ENCODE data around the gene AGAP1. TPM values are rescaled to one million over a fixed set of nuclear protein-coding genes. Genes with fewer than 3 reads are reported as not detected.

Gene AGAP1
- total RNA-seq, 1 donor from 2014 or later = 3.8 TPM

GRCh38 chr2:235609746-235610145, 115.9 kb downstream of the AGAP1 start:
- no peak for DNase-seq
- H3K9me3 Mint-ChIP-seq = no peaks in the 10 kb centered on the region
- no peaks in the 10 kb centered on the region for H3K4me1 Mint-ChIP-seq
- H3K36me3 Mint-ChIP-seq (ENCODE audit: low read depth) = no peaks in the 10 kb centered on the region
- intact Hi-C loops (cut with micrococcal nuclease) = no loop called here
- H3K27me3 Mint-ChIP-seq = peaks cover 2% of the 10 kb centered on the region
- no peak overlapping the region for H3K27ac Mint-ChIP-seq
- no peak overlapping the region for H3K4me3 Mint-ChIP-seq

- H3K27ac Mint-ChIP-seq = no peak overlapping the region
- no peaks in the 10 kb centered on the region for H3K27me3 Mint-ChIP-seq
- intact Hi-C loops (cut with micrococcal nuclease) = no loop called here
- H3K9me3 Mint-ChIP-seq = no peaks in the 10 kb centered on the region
- no peaks in the 10 kb centered on the region for H3K4me1 Mint-ChIP-seq
- H3K36me3 Mint-ChIP-seq (ENCODE audit: low read depth) = no peaks in the 10 kb centered on the region
- DNase-seq = no peak
- no peak overlapping the region for H3K4me3 Mint-ChIP-seq
Measured at GRCh38 chr2:235610696-235611257, 116.9 kb downstream of the AGAP1 start.

- intact Hi-C loops (cut with micrococcal nuclease) = no loop called here
- Mint-ChIP-seq H3K4me1 (no peaks in the 10 kb centered on the region), H3K9me3 (no peaks in the 10 kb centered on the region), H3K4me3 (no peak overlapping the region), H3K27me3 (no peaks in the 10 kb centered on the region), H3K36me3 (ENCODE audit: low read depth) (no peaks in the 10 kb centered on the region), H3K27ac (no peak overlapping the region)
- DNase-seq = no peak
Measured at GRCh38 chr2:235611349-235611748, 117.5 kb downstream of the AGAP1 start.

- no peak overlapping the region for H3K4me3 Mint-ChIP-seq
- H3K27ac Mint-ChIP-seq = no peak overlapping the region
- no peaks in the 10 kb centered on the region for H3K9me3 Mint-ChIP-seq
- H3K4me1 Mint-ChIP-seq = no peaks in the 10 kb centered on the region
- H3K36me3 Mint-ChIP-seq (ENCODE audit: low read depth) = no peaks in the 10 kb centered on the region
- intact Hi-C loops (cut with micrococcal nuclease) = no loop called here
- no peaks in the 10 kb centered on the region for H3K27me3 Mint-ChIP-seq
- no peak for DNase-seq
Measured at GRCh38 chr2:235611756-235612155, 117.9 kb downstream of the AGAP1 start.

- intact Hi-C loops (cut with micrococcal nuclease) = no loop called here
- Mint-ChIP-seq H3K9me3 (no peaks in the 10 kb centered on the region), H3K27ac (no peak overlapping the region), H3K4me1 (no peaks in the 10 kb centered on the region), H3K36me3 (ENCODE audit: low read depth) (no peaks in the 10 kb centered on the region), H3K4me3 (no peak overlapping the region), H3K27me3 (no peaks in the 10 kb centered on the region)
- no peak for DNase-seq
Measured at GRCh38 chr2:235612181-235612950, 118.5 kb downstream of the AGAP1 start.

GRCh38 chr2:235613649-235614048, 119.8 kb downstream of the AGAP1 start:
- no peak for DNase-seq
- Mint-ChIP-seq H3K4me3 (no peak overlapping the region), H3K9me3 (no peaks in the 10 kb centered on the region), H3K4me1 (no peaks in the 10 kb centered on the region), H3K36me3 (ENCODE audit: low read depth) (no peaks in the 10 kb centered on the region), H3K27me3 (no peaks in the 10 kb centered on the region), H3K27ac (no peak overlapping the region)
- intact Hi-C loops (cut with micrococcal nuclease) = no loop called here

GRCh38 chr2:235614176-235614860, 120.5 kb downstream of the AGAP1 start:
- Mint-ChIP-seq H3K9me3 (no peaks in the 10 kb centered on the region), H3K36me3 (ENCODE audit: low read depth) (no peaks in the 10 kb centered on the region), H3K4me3 (no peak overlapping the region), H3K27me3 (no peaks in the 10 kb centered on the region), H3K27ac (no peak overlapping the region), H3K4me1 (no peaks in the 10 kb centered on the region)
- intact Hi-C loops (cut with micrococcal nuclease) = no loop called here
- no peak for DNase-seq

- no peak for DNase-seq
- H3K27ac Mint-ChIP-seq = no peak overlapping the region
- no peak overlapping the region for H3K4me3 Mint-ChIP-seq
- H3K9me3 Mint-ChIP-seq = no peaks in the 10 kb centered on the region
- no peaks in the 10 kb centered on the region for H3K36me3 Mint-ChIP-seq (ENCODE audit: low read depth)
- intact Hi-C loops (cut with micrococcal nuclease) = no loop called here
- no peaks in the 10 kb centered on the region for H3K27me3 Mint-ChIP-seq
- no peaks in the 10 kb centered on the region for H3K4me1 Mint-ChIP-seq
Measured at GRCh38 chr2:235614900-235615712, 121.3 kb downstream of the AGAP1 start.

- H3K4me3 Mint-ChIP-seq = no peak overlapping the region
- no peak overlapping the region for H3K27ac Mint-ChIP-seq
- intact Hi-C loops (cut with micrococcal nuclease) = no loop called here
- H3K36me3 Mint-ChIP-seq (ENCODE audit: low read depth) = no peaks in the 10 kb centered on the region
- H3K27me3 Mint-ChIP-seq = no peaks in the 10 kb centered on the region
- H3K4me1 Mint-ChIP-seq = no peaks in the 10 kb centered on the region
- H3K9me3 Mint-ChIP-seq = no peaks in the 10 kb centered on the region
- no peak for DNase-seq
Measured at GRCh38 chr2:235616885-235617284, 123.0 kb downstream of the AGAP1 start.

- H3K4me1 Mint-ChIP-seq = no peaks in the 10 kb centered on the region
- H3K4me3 Mint-ChIP-seq = no peak overlapping the region
- intact Hi-C loops (cut with micrococcal nuclease) = no loop called here
- no peaks in the 10 kb centered on the region for H3K36me3 Mint-ChIP-seq (ENCODE audit: low read depth)
- H3K27ac Mint-ChIP-seq = no peak overlapping the region
- DNase-seq = no peak
- no peaks in the 10 kb centered on the region for H3K9me3 Mint-ChIP-seq
- no peaks in the 10 kb centered on the region for H3K27me3 Mint-ChIP-seq
Measured at GRCh38 chr2:235618039-235618438, 124.2 kb downstream of the AGAP1 start.

- Mint-ChIP-seq H3K4me1 (no peaks in the 10 kb centered on the region), H3K27me3 (no peaks in the 10 kb centered on the region), H3K9me3 (peaks cover 4% of the 10 kb centered on the region), H3K27ac (no peak overlapping the region), H3K36me3 (ENCODE audit: low read depth) (no peaks in the 10 kb centered on the region), H3K4me3 (no peak overlapping the region)
- no peak for DNase-seq
- intact Hi-C loops (cut with micrococcal nuclease) = no loop called here
Measured at GRCh38 chr2:235619544-235619943, 125.7 kb downstream of the AGAP1 start.

- no peak for DNase-seq
- Mint-ChIP-seq H3K4me3 (no peak overlapping the region), H3K27me3 (no peaks in the 10 kb centered on the region), H3K27ac (no peak overlapping the region), H3K9me3 (peaks cover 4% of the 10 kb centered on the region), H3K4me1 (no peaks in the 10 kb centered on the region), H3K36me3 (ENCODE audit: low read depth) (no peaks in the 10 kb centered on the region)
- intact Hi-C loops (cut with micrococcal nuclease) = no loop called here
Measured at GRCh38 chr2:235621736-235622135, 127.9 kb downstream of the AGAP1 start.

GRCh38 chr2:235623111-235623510, 129.3 kb downstream of the AGAP1 start:
- no peak overlapping the region for H3K27ac Mint-ChIP-seq
- H3K4me3 Mint-ChIP-seq = no peak overlapping the region
- no peak for DNase-seq
- peaks cover 4% of the 10 kb centered on the region for H3K9me3 Mint-ChIP-seq
- H3K27me3 Mint-ChIP-seq = no peaks in the 10 kb centered on the region
- no peaks in the 10 kb centered on the region for H3K36me3 Mint-ChIP-seq (ENCODE audit: low read depth)
- intact Hi-C loops (cut with micrococcal nuclease) = no loop called here
- H3K4me1 Mint-ChIP-seq = no peaks in the 10 kb centered on the region

GRCh38 chr2:235623752-235624151, 129.9 kb downstream of the AGAP1 start:
- H3K9me3 Mint-ChIP-seq = peaks cover 4% of the 10 kb centered on the region
- intact Hi-C loops (cut with micrococcal nuclease) = no loop called here
- no peaks in the 10 kb centered on the region for H3K27me3 Mint-ChIP-seq
- H3K36me3 Mint-ChIP-seq (ENCODE audit: low read depth) = no peaks in the 10 kb centered on the region
- no peaks in the 10 kb centered on the region for H3K4me1 Mint-ChIP-seq
- H3K27ac Mint-ChIP-seq = no peak overlapping the region
- no peak for DNase-seq
- H3K4me3 Mint-ChIP-seq = no peak overlapping the region

Measured in activated CD4-positive, alpha-beta T cell treated with anti-CD3 and anti-CD28 coated beads, Interleukin-2, amount 10 ng/mL, durations not matched to agents 24 days and 14 days (primary cell).